NCI-H1694 (cell line): ENCODE measurements around the gene CORO2B.

ENCODE experiments used
- DNase-seq: peaks from one replicate; lab custom pipeline; 2025; lab: John Stamatoyannopoulos, UW

Gene CORO2B

GRCh38 chr15:68553994-68554720 is 24.6 kb upstream of the CORO2B start:
- DNase-seq, result peak; percentile 81

GRCh38 chr15:68554721-68555678 is 23.8 kb upstream of the CORO2B start:
- no peak for DNase-seq

DNA sequence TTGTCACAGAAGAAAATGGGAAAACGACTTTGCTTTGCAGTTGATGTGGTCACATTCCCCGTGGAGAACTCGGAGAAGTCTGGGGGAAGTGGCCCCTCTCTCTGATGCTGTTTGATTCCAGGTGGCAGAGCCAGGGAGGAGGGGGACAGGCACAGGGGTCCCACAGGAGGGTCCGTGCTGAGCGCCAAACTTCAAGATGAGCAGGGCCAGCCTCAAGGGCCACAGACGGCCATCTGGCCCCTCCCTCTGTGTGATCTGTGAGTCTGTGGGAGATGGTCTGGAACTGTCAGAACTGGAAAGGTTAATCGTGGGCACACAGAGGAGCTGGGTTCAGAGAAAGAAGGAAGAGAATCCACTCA is 23.1 kb upstream of the CORO2B start:
- no peak for DNase-seq

GRCh38 chr15:68556139-68556990 is 22.4 kb upstream of the CORO2B start:
- DNase-seq, result no peak

- no peak for DNase-seq
Measured at GRCh38 chr15:68557469-68558317, 21.1 kb upstream of the CORO2B start.

DNA sequence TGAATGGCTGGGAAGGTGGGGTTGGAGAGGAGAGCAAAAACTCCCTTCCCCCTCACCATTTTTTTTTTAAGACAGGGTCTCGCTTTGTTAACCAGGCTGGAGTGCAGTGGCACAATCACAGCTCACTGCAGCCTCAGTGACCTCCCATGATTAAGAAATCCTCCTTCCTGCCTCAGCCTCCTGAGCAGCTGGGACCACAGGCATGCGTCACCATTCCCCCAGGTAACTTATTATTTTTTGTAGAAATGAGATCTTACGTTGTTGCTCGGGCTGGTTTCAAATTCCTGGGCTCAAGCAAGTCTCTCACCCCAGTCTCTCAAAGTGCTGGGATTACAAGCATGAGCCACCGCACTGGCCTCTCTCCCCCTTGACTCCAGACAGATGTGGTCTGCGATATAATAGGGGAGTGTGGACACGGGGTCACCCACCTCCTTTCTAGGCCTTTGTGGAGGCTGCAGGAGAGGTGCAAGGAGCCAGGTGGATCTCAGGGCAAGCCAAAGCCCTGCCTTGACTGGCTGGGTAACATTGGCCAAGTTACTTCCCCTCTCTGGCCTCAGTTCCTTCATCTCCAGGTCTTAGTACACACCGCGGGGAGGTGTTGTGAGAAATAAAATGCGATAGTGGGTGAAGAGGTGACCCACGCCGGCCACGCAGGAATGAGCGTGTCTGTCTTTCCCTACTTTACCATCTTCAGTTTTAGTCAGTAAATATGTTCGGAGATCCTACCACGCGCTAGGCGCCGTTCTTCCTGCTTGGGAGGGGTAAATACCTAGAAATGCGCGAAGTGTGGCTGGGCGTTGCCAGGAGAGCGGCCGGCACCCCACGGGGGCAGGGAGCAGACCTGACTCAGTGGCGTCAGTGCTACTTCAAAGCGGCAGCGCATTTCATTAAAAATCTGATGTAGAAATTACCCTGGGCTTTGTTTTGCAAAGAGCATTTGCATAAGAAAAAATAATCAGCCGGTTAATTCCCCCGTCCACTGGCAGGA is 20.2 kb upstream of the CORO2B start:
- no peak for DNase-seq

DNA sequence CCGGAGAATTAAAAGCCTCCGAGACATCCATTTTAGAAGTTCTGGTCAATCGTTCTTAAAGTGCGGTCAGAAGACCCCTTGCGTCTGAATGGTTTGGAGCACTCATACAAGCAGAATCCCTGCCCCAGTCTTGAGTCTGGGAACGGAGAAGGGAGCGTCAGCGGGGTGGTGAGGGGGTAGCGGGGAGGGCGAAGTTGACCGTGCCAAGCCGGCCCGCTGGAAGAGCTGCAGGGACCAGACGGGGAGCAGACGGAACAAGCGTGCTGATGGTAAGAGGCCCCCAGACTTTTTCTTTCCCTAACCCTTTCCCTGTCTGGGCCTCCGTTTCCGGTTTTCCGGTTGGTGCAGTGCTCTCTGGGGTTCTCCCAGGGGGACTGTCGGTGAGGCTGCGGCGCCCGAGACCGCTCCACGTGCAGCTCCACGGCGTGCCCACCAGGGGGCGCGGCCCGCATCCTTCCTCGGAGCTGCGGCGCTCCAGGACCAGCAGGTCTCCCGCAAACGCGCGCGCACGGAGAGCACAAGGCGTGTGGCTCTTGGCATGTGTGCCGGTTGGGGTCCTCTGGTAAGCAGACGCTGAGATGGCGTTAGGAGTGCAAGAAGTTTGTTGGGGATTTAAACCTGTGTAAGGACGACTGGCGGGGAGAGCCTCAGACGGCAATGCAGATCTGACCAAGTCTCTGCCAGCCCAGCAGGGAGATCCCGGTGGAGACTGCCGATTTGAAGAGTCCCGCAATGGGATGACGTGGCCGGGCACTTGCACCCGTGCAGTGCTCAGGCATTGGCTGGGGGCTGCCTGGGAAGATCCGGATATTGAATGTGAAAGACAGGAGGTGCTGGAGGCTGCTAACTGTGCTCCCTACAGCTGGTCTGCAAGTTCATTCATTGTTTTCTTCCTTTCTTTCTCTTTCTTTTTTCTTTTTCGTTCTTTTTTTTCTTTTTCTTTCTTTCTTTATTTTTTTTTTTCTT is 19.2 kb upstream of the CORO2B start:
- DNase-seq, result peak; percentile 70

DNA sequence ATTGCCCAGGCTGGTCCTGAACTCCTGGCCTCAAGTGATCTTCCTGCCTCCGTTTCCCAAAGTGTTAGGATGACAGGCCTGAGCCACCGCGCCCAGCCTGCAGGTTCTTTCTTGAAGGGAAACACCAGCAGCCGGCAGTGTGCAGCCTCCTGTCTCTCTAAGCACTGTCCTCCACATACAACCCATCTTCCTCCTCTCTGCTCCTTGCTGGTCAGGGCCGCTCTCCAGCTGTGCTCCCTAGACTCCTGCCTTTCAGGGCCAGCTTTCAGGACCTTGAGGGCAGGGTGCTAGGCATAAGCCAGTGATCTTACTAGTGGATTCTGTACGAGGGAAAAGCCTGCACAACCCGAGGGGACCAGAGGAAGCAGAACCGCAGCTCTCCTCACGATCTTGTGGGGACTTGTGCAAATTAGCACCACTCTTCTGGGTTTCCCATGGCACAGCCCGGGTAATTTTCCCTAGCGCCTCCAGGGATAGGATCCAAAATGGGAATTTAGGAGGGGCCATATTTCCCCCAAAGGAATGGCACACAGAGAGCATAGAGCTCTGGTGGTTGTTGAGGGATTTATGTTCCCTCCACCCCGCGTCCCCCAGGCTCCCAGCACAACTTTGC is 18.2 kb upstream of the CORO2B start:
- peak; percentile 71 for DNase-seq

DNA sequence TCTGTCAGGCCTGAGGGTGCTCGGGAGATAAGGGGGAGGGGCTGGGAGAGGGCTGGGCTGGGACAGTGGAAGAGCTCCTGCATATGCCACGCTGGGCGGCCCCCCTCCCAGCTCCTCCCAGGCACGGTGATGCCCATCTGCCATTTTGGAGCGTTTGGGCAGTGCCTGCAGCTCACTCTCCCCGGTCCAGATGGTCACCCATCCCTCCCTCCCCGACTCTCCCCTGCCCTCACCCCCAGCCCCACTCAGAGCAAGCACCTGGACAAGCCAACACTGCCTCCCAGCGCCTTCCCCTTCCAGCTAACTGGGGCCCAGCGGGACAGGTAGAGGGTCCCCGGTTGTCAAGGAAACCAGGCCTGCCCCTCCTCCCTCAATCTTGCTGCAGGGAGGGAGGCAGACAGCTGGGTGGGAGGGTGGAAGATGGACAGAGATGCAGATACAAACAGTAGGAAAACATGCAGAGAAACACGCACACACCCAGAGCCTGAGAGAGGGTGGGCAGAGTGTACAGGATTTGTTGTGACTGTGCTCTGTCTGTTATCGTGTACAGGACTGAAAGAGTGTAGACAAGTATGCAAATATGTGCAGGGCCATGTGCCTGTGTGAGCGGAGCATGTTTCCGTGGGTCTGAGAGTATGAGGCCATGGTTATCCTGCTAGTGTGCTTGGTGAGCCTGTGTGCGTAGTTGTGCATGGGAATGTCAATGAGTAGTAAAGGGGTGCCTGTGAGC is 17.5 kb upstream of the CORO2B start:
- DNase-seq, result peak; percentile 71

DNA sequence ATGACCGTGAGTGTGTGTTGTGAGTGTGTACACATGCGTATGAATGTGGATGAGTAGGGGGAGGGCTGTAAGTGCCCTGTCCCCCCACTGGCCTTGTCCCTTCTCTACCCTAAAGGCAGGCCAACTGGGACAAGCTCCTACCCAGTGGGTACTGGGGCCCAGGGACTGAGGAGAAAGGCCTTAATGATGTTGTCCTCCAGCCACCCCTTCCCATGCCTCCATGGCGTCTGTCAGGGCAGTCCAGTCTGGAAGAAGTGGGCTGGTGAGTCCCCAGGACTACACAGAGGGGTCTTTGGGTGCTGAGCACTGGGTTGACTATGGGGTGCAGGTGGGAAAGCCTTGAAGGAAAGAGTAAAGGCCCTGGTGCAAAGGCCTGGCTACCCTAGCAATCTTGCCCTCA is 16.9 kb upstream of the CORO2B start:
- no peak for DNase-seq

- DNase-seq, result no peak
Measured at GRCh38 chr15:68564173-68564572, 14.6 kb upstream of the CORO2B start.

DNA sequence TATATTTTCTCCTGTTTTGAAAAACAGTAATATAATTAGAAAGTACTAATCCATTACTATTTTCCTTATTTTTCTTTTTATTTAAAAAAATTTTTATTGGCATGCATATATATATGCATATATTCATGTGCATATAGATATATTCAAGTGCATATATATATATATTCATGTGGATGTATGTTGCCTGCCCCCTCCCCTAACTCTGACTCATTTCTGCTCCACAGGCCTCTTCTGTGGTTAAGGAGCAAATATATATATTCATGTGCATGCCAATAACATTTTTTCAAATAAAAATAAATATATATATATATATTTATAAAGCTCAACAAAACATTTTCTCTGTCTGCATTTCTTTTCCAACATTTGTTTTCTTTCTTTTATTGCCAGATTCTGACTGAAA is 13.6 kb upstream of the CORO2B start:
- no peak for DNase-seq

DNA sequence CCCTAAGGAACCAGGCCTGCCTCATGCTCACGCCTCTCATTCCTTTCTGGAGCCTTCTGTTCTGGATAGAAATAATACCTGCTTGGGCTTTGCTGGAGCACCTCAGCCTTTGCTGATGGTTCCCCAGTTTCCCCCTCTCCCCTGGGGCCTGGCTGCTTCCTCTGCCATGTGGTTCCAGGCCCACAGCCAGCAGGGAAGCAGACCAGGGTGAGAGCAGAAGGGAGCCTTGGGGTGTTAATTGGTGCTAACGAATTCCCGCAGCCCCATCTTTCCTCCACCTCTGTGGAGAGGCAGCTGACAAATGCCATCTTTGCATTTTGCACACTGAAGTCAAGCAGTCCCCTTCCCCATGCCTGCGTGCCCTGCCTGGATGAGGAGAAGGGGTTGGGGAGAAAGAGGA is 13.1 kb upstream of the CORO2B start:
- DNase-seq, result no peak

GRCh38 chr15:68566377-68566954 is 12.3 kb upstream of the CORO2B start:
- no peak for DNase-seq

DNA sequence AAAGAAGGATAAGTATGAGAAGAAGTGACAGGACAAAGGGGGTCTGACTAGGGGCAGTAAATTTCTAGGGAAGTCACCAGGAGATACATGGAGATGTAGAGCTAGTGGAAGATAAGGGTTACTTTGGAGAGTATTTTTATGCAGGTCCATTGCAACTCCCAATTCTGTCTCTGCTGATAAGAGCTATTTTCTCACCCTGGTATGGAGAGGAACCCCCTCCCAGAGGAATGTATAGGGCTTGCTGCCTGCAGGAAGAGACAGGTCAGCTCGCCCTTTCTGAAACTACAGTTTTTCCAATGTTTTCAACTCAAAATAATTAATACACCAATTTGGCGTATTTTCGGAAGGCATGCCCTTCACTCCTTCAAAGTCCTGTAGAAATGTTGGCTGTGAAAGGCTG is 11.4 kb upstream of the CORO2B start:
- no peak for DNase-seq

- DNase-seq, result no peak
Measured at GRCh38 chr15:68570974-68571373, 7.8 kb upstream of the CORO2B start.

- DNase-seq, result no peak
Measured at GRCh38 chr15:68571582-68571981, 7.2 kb upstream of the CORO2B start.
